ENCODE measurements around the gene CFAP74. TPM values are rescaled to one million over a fixed set of nuclear protein-coding genes. Genes with fewer than 3 reads are reported as not detected.

Gene CFAP74
- total and polyA plus RNA-seq, 9 of the 15 experiments (the other 6 are each of a cell fraction or from before 2014, with no cell fraction given): 0.03 to 0.15 (median 0.05) TPM; not detected in 6

DNA sequence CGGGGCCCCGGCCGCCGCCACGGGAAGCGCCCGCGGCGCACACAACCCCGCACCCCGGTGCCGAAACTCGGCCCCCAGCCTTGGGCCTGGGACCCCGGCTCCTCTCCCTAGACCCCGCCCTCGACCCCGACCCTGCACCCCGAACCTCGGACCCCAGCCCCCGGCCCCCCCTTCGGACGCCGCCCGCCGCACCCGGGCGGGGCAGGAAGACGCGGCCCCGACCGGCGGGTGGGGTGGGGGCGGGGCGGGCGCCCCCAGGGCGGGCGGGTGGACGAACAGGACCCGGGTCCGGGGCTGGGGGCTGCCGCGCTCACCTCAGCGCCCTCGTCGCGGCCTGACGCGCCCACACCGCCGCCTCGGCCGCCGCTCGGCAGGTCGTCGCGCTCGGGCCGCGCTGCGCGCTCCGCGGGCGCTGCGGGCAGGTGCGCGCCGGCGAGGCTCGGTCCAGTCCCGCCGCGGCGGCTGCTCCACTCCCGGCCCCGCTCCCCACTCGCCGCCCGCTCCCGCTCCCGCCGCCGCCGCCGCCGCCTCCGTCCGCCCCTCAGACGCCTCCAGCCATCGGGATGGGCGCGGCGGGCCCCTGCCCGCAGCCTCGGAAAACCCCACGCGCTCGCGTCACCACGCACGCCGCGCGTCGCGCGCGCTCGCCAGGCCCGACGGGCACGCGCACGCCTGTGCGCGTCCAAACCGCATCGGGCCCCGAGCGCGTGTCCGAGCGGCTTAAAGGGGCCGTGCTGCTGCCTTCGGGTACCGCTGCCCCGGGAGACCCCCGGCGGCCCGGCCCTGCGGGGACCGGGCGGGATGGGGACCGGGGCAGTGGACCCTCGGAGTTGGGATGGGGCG lies 112.9 kb downstream of the CFAP74 start, which contains the start of gene GNB1 (continued):
- TF ChIP-seq UBTF (IDR thresholded peaks at IDR 0.05; ENCODE audit: borderline replicate concordance in 1 of 2, low read depth in 2 of 2, low read length in 2 of 2): peak in 1 of 2 experiments; percentile 42; a peak in 1 of 4 replicates
- TF ChIP-seq ZNF175 (CRISPR knock-in tag; IDR thresholded peaks at IDR 0.05; ENCODE audit: low read depth): peak; percentile 85
- no peak for TF ChIP-seq ZNF311 (CRISPR knock-in tag; IDR thresholded peaks at IDR 0.05)
- TF ChIP-seq ZNF668 (CRISPR knock-in tag; IDR thresholded peaks at IDR 0.05): no peak
- no peak for TF ChIP-seq USF1 (CRISPR knock-in tag; IDR thresholded peaks at IDR 0.05)
- peak in 1 of 2 experiments; percentile 17; a peak in 1 of 4 replicates for TF ChIP-seq RCOR1 (IDR thresholded peaks at IDR 0.05; ENCODE audit: borderline replicate concordance in 1 of 2, low read depth in 2 of 2, low read length in 2 of 2)
- TF ChIP-seq ZNF354B (CRISPR knock-in tag; IDR thresholded peaks at IDR 0.05): no peak
- TF ChIP-seq SMARCB1 (IDR thresholded peaks at IDR 0.05; ENCODE audit: insufficient read length, low read depth): no peak
- TF ChIP-seq, protein P1, sequence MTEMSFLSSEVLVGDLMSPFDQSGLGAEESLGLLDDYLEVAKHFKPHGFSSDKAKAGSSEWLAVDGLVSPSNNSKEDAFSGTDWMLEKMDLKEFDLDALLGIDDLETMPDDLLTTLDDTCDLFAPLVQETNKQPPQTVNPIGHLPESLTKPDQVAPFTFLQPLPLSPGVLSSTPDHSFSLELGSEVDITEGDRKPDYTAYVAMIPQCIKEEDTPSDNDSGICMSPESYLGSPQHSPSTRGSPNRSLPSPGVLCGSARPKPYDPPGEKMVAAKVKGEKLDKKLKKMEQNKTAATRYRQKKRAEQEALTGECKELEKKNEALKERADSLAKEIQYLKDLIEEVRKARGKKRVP (CRISPR knock-in tag; IDR thresholded peaks at IDR 0.05): 0 out of 2 replicates have a peak, but pooled peaks have one; percentile 34
- TF ChIP-seq, protein P2, sequence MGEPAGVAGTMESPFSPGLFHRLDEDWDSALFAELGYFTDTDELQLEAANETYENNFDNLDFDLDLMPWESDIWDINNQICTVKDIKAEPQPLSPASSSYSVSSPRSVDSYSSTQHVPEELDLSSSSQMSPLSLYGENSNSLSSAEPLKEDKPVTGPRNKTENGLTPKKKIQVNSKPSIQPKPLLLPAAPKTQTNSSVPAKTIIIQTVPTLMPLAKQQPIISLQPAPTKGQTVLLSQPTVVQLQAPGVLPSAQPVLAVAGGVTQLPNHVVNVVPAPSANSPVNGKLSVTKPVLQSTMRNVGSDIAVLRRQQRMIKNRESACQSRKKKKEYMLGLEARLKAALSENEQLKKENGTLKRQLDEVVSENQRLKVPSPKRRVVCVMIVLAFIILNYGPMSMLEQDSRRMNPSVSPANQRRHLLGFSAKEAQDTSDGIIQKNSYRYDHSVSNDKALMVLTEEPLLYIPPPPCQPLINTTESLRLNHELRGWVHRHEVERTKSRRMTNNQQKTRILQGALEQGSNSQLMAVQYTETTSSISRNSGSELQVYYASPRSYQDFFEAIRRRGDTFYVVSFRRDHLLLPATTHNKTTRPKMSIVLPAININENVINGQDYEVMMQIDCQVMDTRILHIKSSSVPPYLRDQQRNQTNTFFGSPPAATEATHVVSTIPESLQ (CRISPR knock-in tag; IDR thresholded peaks at IDR 0.05): no peak
- TF ChIP-seq DIDO1 (tag; IDR thresholded peaks at IDR 0.05; ENCODE audit: low read depth): no peak
- TF ChIP-seq SPI1 (IDR thresholded peaks at IDR 0.05; ENCODE audit: borderline replicate concordance, low read depth, low read length): no peak
- no peak for TF ChIP-seq TCF7 (IDR thresholded peaks at IDR 0.05; ENCODE audit: borderline replicate concordance)
- TF ChIP-seq ZNF3 (CRISPR knock-in tag; IDR thresholded peaks at IDR 0.05): no peak
- peak; percentile 56; the same call in 1 of the 2 replicates for TF ChIP-seq CREB3L1 (IDR thresholded peaks at IDR 0.05; ENCODE audit: borderline replicate concordance, low read depth)
- no peak for TF ChIP-seq POU5F1 (IDR thresholded peaks at IDR 0.05; ENCODE audit: borderline replicate concordance, low read depth, low read length, partially characterized antibody)
- TF ChIP-seq POLR3G (IDR thresholded peaks at IDR 0.05; ENCODE audit: extremely low read depth, insufficient read length, insufficient replicate concordance): no peak
